Loucy (cell line): ENCODE measurements around the gene ITGA6.

Experiments
- H2AFZ ChIP-seq: fragments of 200-600 bp; sonication (generic); 2 replicates; pipeline ENCODE4 v1.6.0; 2016; ENCODE audit warnings: antibody characterized with exemption, mild to moderate bottlenecking, low read length, moderate library complexity
- H3F3A ChIP-seq: fragments of 200-600 bp; 2 replicates; pipeline ENCODE4 v1.6.0; 2016; ENCODE audit warnings: antibody characterized with exemption, low read depth, mild to moderate bottlenecking
- H3K27me3 ChIP-seq: fragments of 200-600 bp; sonication (generic); 2 replicates; pipeline ENCODE4 v1.6.1; 2014; ENCODE audit warnings: low read length, mild to moderate bottlenecking; ENCODE audit not compliant: insufficient read depth, poor library complexity, severe bottlenecking
- H3K36me3 ChIP-seq: fragments of 200-600 bp; sonication (generic); 2 replicates; pipeline ENCODE4 v1.6.1; 2016; ENCODE audit warnings: low read length; ENCODE audit not compliant: insufficient read depth
- H3K4me1 ChIP-seq: fragments of 200-600 bp; sonication (generic); 2 replicates; pipeline ENCODE4 v1.5.1; 2014; ENCODE audit warnings: low read length, mild to moderate bottlenecking; ENCODE audit not compliant: insufficient read depth, poor library complexity, severe bottlenecking
- H3K4me2 ChIP-seq: fragments of 200-600 bp; sonication (generic); 2 replicates; pipeline ENCODE4 v1.6.0; 2014; ENCODE audit warnings: antibody characterized with exemption, low read length, low read depth, mild to moderate bottlenecking; ENCODE audit not compliant: poor library complexity, severe bottlenecking
- H3K4me3 ChIP-seq: fragments of 200-600 bp; sonication (generic); 2 replicates; pipeline ENCODE4 v1.5.1; 2014; ENCODE audit warnings: low read length, mild to moderate bottlenecking, mixed read lengths; ENCODE audit not compliant: poor library complexity, severe bottlenecking
- H3K79me2 ChIP-seq: fragments of 200-600 bp; sonication (generic); 2 replicates; pipeline ENCODE4 v1.6.1; 2014; ENCODE audit warnings: low read length; ENCODE audit not compliant: insufficient read depth
- H3K9ac ChIP-seq: fragments of 200-600 bp; sonication (generic); 2 replicates; pipeline ENCODE4 v1.6.0; 2014; ENCODE audit warnings: mild to moderate bottlenecking, low read depth, low read length, moderate library complexity; ENCODE audit not compliant: poor library complexity, severe bottlenecking
- H3K9me2 ChIP-seq: fragments of 200-600 bp; sonication (generic); replicated peaks from 2 replicates; pipeline ENCODE4 v1.6.1; 2016; ENCODE audit warnings: low read depth, low read length, mixed read lengths
- H3K9me3 ChIP-seq: fragments of 200-600 bp; sonication (generic); 2 replicates; pipeline ENCODE4 v1.6.1; 2014; ENCODE audit warnings: mild to moderate bottlenecking, antibody characterized with exemption, low read length, low read depth; ENCODE audit not compliant: insufficient read depth
- H4K20me1 ChIP-seq: fragments of 200-600 bp; sonication (generic); 2 replicates; pipeline ENCODE4 v1.6.0; 2014; ENCODE audit warnings: antibody characterized with exemption, low read length, mild to moderate bottlenecking; ENCODE audit not compliant: insufficient read depth, poor library complexity, severe bottlenecking
- EZH2phosphoT487 ChIP-seq: fragments of 200-600 bp; IDR thresholded peaks from 2 replicates; pipeline ENCODE4 v1.6.1; 2018; ENCODE audit warnings: antibody characterized with exemption, mild to moderate bottlenecking, moderate library complexity, borderline replicate concordance
- TF ChIP-seq, protein P1 (sequence below): fragments of 200-600 bp; sonication (generic); conservative IDR thresholded peaks from 2 replicates; pipeline ENCODE4 v1.5.1; 2014; ENCODE audit warnings: mild to moderate bottlenecking, antibody characterized with exemption, low read length

Gene ITGA6

DNA sequence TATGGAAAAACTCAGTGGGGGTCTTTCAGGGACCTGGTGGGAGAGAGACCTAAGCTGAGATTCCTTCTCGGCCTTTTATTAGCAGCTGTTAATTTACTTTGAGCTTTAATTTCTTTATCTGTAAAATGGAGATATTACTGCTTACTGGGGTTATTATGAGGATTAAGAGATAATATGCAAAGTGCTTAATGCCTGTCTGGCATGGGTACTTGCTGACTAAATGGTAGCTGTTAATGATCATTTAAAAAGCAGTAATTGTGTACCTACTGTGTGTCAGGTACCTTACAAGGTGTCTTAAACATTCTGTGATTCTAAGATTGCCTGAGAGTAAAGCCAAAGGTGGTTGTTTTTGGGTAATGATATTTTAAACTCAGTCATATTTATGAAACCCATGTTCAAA is 2.6 kb downstream of the ITGA6 start:
- Histone ChIP-seq H3F3A (peaks cover 10% of the 10 kb centered on the region), H3K79me2 (peaks cover 68% of the 10 kb centered on the region), H3K9ac (peak overlapping the region; percentile 78), H3K4me1 (peaks cover 82% of the 10 kb centered on the region), H4K20me1 (peaks cover 53% of the 10 kb centered on the region), H3K9me3 (no peaks in the 10 kb centered on the region), H3K27me3 (no peaks in the 10 kb centered on the region), H3K9me2 (no peaks in the 10 kb centered on the region), H3K4me2 (peak overlapping the region; percentile 87), H2AFZ (no peak overlapping the region), H3K36me3 (no peaks in the 10 kb centered on the region), H3K4me3 (peak overlapping the region; percentile 90)
- TF ChIP-seq, protein P1, sequence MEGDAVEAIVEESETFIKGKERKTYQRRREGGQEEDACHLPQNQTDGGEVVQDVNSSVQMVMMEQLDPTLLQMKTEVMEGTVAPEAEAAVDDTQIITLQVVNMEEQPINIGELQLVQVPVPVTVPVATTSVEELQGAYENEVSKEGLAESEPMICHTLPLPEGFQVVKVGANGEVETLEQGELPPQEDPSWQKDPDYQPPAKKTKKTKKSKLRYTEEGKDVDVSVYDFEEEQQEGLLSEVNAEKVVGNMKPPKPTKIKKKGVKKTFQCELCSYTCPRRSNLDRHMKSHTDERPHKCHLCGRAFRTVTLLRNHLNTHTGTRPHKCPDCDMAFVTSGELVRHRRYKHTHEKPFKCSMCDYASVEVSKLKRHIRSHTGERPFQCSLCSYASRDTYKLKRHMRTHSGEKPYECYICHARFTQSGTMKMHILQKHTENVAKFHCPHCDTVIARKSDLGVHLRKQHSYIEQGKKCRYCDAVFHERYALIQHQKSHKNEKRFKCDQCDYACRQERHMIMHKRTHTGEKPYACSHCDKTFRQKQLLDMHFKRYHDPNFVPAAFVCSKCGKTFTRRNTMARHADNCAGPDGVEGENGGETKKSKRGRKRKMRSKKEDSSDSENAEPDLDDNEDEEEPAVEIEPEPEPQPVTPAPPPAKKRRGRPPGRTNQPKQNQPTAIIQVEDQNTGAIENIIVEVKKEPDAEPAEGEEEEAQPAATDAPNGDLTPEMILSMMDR = no peak
- TF ChIP-seq EZH2phosphoT487 = no peak

DNA sequence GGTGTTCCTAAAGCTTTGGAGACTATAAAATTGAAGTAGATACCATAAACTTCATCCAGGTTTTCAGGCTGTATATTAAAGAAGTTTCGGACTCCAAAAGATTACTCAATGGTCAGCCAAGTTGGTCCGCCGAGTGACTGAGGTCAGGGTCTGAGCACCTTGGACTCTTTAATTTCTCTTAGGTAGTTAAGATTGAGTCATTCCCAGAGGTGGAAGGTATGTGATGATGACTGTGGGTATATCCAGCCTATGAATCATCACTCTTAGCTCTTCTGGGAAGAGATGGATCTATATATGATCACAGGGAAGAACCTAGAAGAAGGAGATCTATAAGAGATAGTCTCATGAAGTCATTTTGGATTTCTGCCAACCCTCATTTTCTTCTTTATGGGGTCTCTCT is 3.3 kb downstream of the ITGA6 start:
- Histone ChIP-seq H4K20me1 (peaks cover 59% of the 10 kb centered on the region), H3K36me3 (no peaks in the 10 kb centered on the region), H3K79me2 (peaks cover 74% of the 10 kb centered on the region), H3K4me2 (peak overlapping the region; percentile 87), H3K27me3 (no peaks in the 10 kb centered on the region), H2AFZ (no peak overlapping the region), H3K4me3 (peak overlapping the region; percentile 90), H3K9ac (no peak overlapping the region), H3F3A (peaks cover 8% of the 10 kb centered on the region), H3K9me3 (no peaks in the 10 kb centered on the region), H3K9me2 (no peaks in the 10 kb centered on the region), H3K4me1 (peaks cover 88% of the 10 kb centered on the region)
- TF ChIP-seq EZH2phosphoT487 = no peak
- TF ChIP-seq, protein P1 = no peak

DNA sequence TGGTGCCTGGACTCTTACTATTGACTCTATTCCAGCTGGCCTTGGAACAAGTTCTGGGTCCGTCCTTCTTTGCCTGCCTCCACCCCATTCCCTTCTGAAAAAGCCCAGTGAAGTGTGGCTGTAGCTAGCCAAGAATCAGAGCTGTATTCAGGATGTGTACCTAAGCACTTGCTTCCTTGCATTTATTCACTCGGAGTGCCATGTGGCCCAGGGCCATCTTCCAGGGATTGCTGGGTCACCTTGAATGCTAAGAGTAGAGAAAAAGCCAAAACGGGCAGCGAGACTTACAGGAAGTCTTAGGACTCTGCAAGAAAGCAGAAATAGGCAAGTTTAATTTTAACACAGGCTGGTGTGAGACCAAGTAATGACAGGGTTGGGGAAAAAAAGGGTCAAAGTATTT is 4.1 kb downstream of the ITGA6 start:
- no peak overlapping the region for H2AFZ ChIP-seq
- H3K36me3 ChIP-seq = no peaks in the 10 kb centered on the region
- peaks cover 82% of the 10 kb centered on the region for H3K79me2 ChIP-seq
- no peaks in the 10 kb centered on the region for H3K9me2 ChIP-seq
- H3K27me3 ChIP-seq = no peaks in the 10 kb centered on the region
- peaks cover 91% of the 10 kb centered on the region for H3K4me1 ChIP-seq
- no peak for TF ChIP-seq EZH2phosphoT487
- TF ChIP-seq, protein P1 = no peak
- H3F3A ChIP-seq = peaks cover 6% of the 10 kb centered on the region
- H3K9ac ChIP-seq = no peak overlapping the region
- H4K20me1 ChIP-seq = peaks cover 67% of the 10 kb centered on the region
- H3K4me2 ChIP-seq = peak overlapping the region; percentile 87
- H3K9me3 ChIP-seq = no peaks in the 10 kb centered on the region
- peak overlapping the region; percentile 15 for H3K4me3 ChIP-seq
